PFSK-1 (cell line): ENCODE measurements around the gene HBZ.

Source experiments
- FOXP2 ChIP-seq: optimal IDR thresholded peaks from 2 replicates; pipeline ENCODE3; 2011; ENCODE audit warnings: borderline replicate concordance, control low read depth, inconsistent platforms; ENCODE audit not compliant: insufficient read depth; ENCODE audit errors: extremely low read length, extremely low read depth
- POLR2AphosphoS5 ChIP-seq: IDR thresholded peaks from 2 replicates; pipeline ENCODE4 v1.6.1; 2012; ENCODE audit warnings: low read depth, mild to moderate bottlenecking, control low read depth, low read length, moderate library complexity
- TAF1 ChIP-seq: IDR thresholded peaks from 2 replicates; pipeline ENCODE4 v1.6.1; 2012; ENCODE audit warnings: low read length, control low read depth, borderline replicate concordance; ENCODE audit not compliant: insufficient read depth
- TF ChIP-seq, protein P1 (sequence below), 2 experiments: IDR thresholded peaks; 2 replicates each; pipeline versions ENCODE4 v1.6.1 to v1.8.0; 2011 to 2012; ENCODE audit warnings: low read depth in 2 of 2, low read length in 2 of 2, control low read depth in 1 of 2, inconsistent platforms in 1 of 2, mild to moderate bottlenecking in 1 of 2, moderate library complexity in 1 of 2; ENCODE audit not compliant: insufficient read depth in 1 of 2

DNA sequence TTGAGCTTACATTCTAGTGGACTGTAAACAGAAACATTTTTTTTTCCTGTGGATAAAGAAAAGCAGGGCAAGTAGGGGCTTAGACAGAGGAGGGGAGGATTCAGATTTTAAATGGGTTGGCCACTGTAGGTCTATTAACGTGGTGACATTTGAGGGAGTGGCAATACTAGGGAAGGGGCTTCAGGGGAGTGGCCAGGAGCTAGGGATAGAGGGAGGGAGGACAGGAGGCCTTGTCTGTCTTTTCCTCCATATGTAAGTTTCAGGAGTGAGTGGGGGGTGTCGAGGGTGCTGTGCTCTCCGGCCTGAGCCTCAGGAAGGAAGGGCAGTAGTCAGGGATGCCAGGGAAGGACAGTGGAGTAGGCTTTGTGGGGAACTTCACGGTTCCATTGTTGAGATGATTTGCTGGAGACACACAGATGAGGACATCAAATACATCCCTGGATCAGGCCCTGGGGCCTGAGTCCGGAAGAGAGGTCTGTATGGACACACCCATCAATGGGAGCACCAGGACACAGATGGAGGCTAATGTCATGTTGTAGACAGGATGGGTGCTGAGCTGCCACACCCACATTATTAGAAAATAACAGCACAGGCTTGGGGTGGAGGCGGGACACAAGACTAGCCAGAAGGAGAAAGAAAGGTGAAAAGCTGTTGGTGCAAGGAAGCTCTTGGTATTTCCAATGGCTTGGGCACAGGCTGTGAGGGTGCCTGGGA lies 6.8 kb downstream of the HBZ start:
- TF ChIP-seq, protein P1, sequence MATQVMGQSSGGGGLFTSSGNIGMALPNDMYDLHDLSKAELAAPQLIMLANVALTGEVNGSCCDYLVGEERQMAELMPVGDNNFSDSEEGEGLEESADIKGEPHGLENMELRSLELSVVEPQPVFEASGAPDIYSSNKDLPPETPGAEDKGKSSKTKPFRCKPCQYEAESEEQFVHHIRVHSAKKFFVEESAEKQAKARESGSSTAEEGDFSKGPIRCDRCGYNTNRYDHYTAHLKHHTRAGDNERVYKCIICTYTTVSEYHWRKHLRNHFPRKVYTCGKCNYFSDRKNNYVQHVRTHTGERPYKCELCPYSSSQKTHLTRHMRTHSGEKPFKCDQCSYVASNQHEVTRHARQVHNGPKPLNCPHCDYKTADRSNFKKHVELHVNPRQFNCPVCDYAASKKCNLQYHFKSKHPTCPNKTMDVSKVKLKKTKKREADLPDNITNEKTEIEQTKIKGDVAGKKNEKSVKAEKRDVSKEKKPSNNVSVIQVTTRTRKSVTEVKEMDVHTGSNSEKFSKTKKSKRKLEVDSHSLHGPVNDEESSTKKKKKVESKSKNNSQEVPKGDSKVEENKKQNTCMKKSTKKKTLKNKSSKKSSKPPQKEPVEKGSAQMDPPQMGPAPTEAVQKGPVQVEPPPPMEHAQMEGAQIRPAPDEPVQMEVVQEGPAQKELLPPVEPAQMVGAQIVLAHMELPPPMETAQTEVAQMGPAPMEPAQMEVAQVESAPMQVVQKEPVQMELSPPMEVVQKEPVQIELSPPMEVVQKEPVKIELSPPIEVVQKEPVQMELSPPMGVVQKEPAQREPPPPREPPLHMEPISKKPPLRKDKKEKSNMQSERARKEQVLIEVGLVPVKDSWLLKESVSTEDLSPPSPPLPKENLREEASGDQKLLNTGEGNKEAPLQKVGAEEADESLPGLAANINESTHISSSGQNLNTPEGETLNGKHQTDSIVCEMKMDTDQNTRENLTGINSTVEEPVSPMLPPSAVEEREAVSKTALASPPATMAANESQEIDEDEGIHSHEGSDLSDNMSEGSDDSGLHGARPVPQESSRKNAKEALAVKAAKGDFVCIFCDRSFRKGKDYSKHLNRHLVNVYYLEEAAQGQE (IDR thresholded peaks at IDR 0.05; ENCODE audit: insufficient read depth in 1 of 2, low read depth in 2 of 2, low read length in 2 of 2) = no peak
- TF ChIP-seq POLR2AphosphoS5 = no peak
- TF ChIP-seq TAF1 = no peak
- TF ChIP-seq FOXP2 = no peak
